Upper lobe of left lung (tissue), 4 donors: ENCODE data around the gene IL13.

ENCODE experiments used
- CTCF ChIP-seq, 6 experiments: fragments of 450-650 bp in 4 of 6; fragments of 200-600 bp in 2 of 6; sonication (generic) in 2 of 6; IDR thresholded peaks; one replicate each; pipeline ENCODE4 v1.5.1; 2016 to 2019; ENCODE audit warnings: antibody characterized with exemption in 6 of 6
- EP300 ChIP-seq, 4 donors: sonication (generic); formaldehyde crosslinking; IDR thresholded peaks; one replicate each; pipeline ENCODE4 v1.5.1; 2017; ENCODE audit warnings: antibody characterized with exemption in 4 of 4, control low read depth in 2 of 4
- POLR2A ChIP-seq, 4 donors: fragments of 450-650 bp; IDR thresholded peaks; one replicate each; pipeline ENCODE4 v1.5.1; 2016 to 2017; ENCODE audit warnings: antibody characterized with exemption in 4 of 4, mild to moderate bottlenecking in 2 of 4
- POLR2AphosphoS5 ChIP-seq, 2 donors: sonication (generic); formaldehyde crosslinking; IDR thresholded peaks; one replicate each; pipeline ENCODE4 v1.5.1; 2017; ENCODE audit warnings: antibody characterized with exemption in 2 of 2

DNA sequence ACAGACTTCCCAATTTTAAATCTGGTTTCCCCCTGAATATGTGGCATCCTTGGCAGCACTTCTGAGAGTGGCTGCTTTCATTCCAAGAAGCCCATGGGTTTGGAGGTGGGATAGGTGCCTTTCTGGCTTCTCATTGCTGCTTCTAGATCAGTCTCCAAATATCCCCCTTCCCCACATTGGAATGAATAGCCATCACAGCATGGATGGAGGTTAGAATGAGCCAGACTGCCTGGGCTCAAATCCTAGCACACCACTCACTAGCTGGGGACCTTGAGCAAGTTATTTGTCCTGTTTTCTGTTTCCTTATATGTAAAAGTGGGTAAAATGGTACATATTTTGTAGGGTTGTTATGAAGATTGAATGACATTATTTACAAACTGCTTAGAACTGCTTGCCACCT, 13.8 kb upstream of the IL13 start:
- TF ChIP-seq CTCF (IDR thresholded peaks at IDR 0.05) (no peak), EP300 (IDR thresholded peaks at IDR 0.05) (no peak), POLR2A (IDR thresholded peaks at IDR 0.05) (no peak), POLR2AphosphoS5 (IDR thresholded peaks at IDR 0.05) (no peak)
